Keratinocyte (primary cell): Measurements from ENCODE around the gene HGFAC. TPM values are rescaled to one million over a fixed set of nuclear protein-coding genes. Genes with fewer than 3 reads are reported as not detected.

Experiments used
- DNase-seq: peaks from one replicate; pipeline ENCODE4 v3.0.0-alpha.2; 2011; ENCODE audit warnings: low read depth, missing footprints, low spot score
- FAIRE-seq: peaks from 2 replicates; lab custom pipeline; 2011; peaks lifted over from hg19 to GRCh38; lab: Jason Lieb, UNC
- H2AFZ ChIP-seq: 2 replicates; pipeline ENCODE4 v1.6.0; 2012; ENCODE audit warnings: low read length, control low read depth, inconsistent platforms; ENCODE audit not compliant: control insufficient read depth
- H3K27ac ChIP-seq: 2 replicates; pipeline ENCODE4 v1.5.1; 2011; ENCODE audit warnings: low read length; ENCODE audit not compliant: control insufficient read depth, insufficient read depth
- H3K27me3 ChIP-seq: 3 replicates; pipeline ENCODE4 v1.6.0; 2011; ENCODE audit warnings: low read length; ENCODE audit not compliant: control insufficient read depth, insufficient read depth; ENCODE audit errors: extremely low read depth
- H3K36me3 ChIP-seq, 2 experiments: 2 replicates in 1 of 2; 3 replicates in 1 of 2; pipeline ENCODE4 v1.5.1; 2011; ENCODE audit warnings: low read length in 2 of 2, mild to moderate bottlenecking in 1 of 2; ENCODE audit not compliant: control insufficient read depth in 2 of 2, insufficient read depth in 2 of 2; ENCODE audit errors: extremely low read depth in 1 of 2
- H3K4me1 ChIP-seq: 3 replicates; pipeline ENCODE4 v1.5.1; 2011; ENCODE audit warnings: low read length; ENCODE audit not compliant: control insufficient read depth, insufficient read depth; ENCODE audit errors: extremely low read depth
- H3K4me2 ChIP-seq: 3 replicates; pipeline ENCODE4 v1.6.0; 2011; ENCODE audit warnings: low read depth, low read length; ENCODE audit not compliant: control insufficient read depth, insufficient read depth; ENCODE audit errors: extremely low read depth
- H3K4me3 ChIP-seq, 3 experiments: fragments of 200-600 bp in 1 of 3; sonication (generic) in 1 of 3; 2 replicates in 2 of 3; 3 replicates in 1 of 3; pipeline ENCODE4 v1.5.1; 2011 to 2016; ENCODE audit warnings: low read length in 3 of 3, mild to moderate bottlenecking in 3 of 3, control low read depth in 2 of 3, inconsistent platforms in 1 of 3, low read depth in 1 of 3, mixed read lengths in 1 of 3, mixed run types in 1 of 3, moderate library complexity in 1 of 3; ENCODE audit not compliant: control insufficient read depth in 2 of 3, insufficient read depth in 2 of 3; ENCODE audit errors: extremely low read depth in 1 of 3
- H3K79me2 ChIP-seq: 2 replicates; pipeline ENCODE4 v1.6.0; 2012; ENCODE audit warnings: low read length; ENCODE audit not compliant: control insufficient read depth, insufficient read depth
- H3K9ac ChIP-seq: 3 replicates; pipeline ENCODE4 v1.6.0; 2011; ENCODE audit warnings: low read length; ENCODE audit not compliant: control insufficient read depth, insufficient read depth; ENCODE audit errors: extremely low read depth
- H3K9me1 ChIP-seq: 3 replicates; pipeline ENCODE4 v1.6.0; 2011; ENCODE audit warnings: low read length; ENCODE audit not compliant: control insufficient read depth, insufficient read depth; ENCODE audit errors: extremely low read depth
- H3K9me3 ChIP-seq: 2 replicates; pipeline ENCODE4 v1.5.1; 2012; ENCODE audit warnings: low read depth, low read length; ENCODE audit not compliant: control insufficient read depth
- H4K20me1 ChIP-seq: 3 replicates; pipeline ENCODE4 v1.6.0; 2011; ENCODE audit warnings: low read length; ENCODE audit not compliant: control insufficient read depth, insufficient read depth; ENCODE audit errors: extremely low read depth
- CTCF ChIP-seq, 3 experiments: IDR thresholded peaks in 1 of 3; conservative IDR thresholded peaks in 1 of 3; optimal IDR thresholded peaks in 1 of 3; 2 replicates in 2 of 3; 3 replicates in 1 of 3; pipeline versions ENCODE3 to v1.5.1; 2011; ENCODE audit warnings: low read length in 3 of 3, mild to moderate bottlenecking in 3 of 3, moderate library complexity in 2 of 3, control low read depth in 1 of 3, inconsistent platforms in 1 of 3; ENCODE audit not compliant: insufficient read depth in 2 of 3; ENCODE audit errors: extremely low read depth in 1 of 3
- EZH2 ChIP-seq: IDR thresholded peaks from one replicate; pipeline ENCODE4 v1.6.1; 2012; ENCODE audit warnings: inconsistent platforms, mild to moderate bottlenecking, low read length, moderate library complexity
- dilution Hi-C: fragments of 300-500 bp; cut with MboI; formaldehyde crosslinking; loops from one replicate; pipeline ENCODE4 v1.7.0; 2020; ENCODE audit warnings: low sequenced_read_pairs; ENCODE audit not compliant: extremely low pct_ligation_motif_present
- polyA plus RNA-seq, 5 experiments: library from polyadenylated mRNA; depleted of rRNA in 3 of 5; stranded (reverse) in 3 of 5; stranded (forward) in 1 of 5; unstranded in 1 of 5; fragments of >200 nt; gene quantifications; 1 replicate in 1 of 5; 2 replicates in 3 of 5; 3 replicates in 1 of 5; pipeline versions ENCODE4 v1.2.1 to v1.2.3, GENCODE V29; 2011 to 2012; ENCODE audit warnings: missing spikeins in 2 of 5, low read depth in 1 of 5, low replicate concordance in 1 of 5

The HGFAC gene
- polyA plus RNA-seq, 1 donor (not counting 4 experiments of a cell fraction or from before 2014, with no cell fraction given): not detected

- H3K27me3 ChIP-seq: no peaks in the 10 kb centered on the region
- peaks cover 14 to 28% of the 10 kb centered on the region in 2 experiments for H3K36me3 ChIP-seq
- H3K9ac ChIP-seq: no peak overlapping the region
- H3K4me1 ChIP-seq: peaks cover 10% of the 10 kb centered on the region
- H2AFZ ChIP-seq: no peak overlapping the region
- FAIRE-seq (no peak), DNase-seq (no peak)
- peaks cover 54% of the 10 kb centered on the region for H3K79me2 ChIP-seq
- H3K27ac ChIP-seq: no peak overlapping the region
- TF ChIP-seq CTCF (optimal IDR thresholded peaks at IDR 0.05 in 1 of 3, IDR thresholded peaks at IDR 0.05 in 1 of 3, conservative IDR thresholded peaks at IDR 0.05 in 1 of 3; ENCODE audit: extremely low read depth in 1 of 3, insufficient read depth in 2 of 3, low read length in 3 of 3): no peak
- TF ChIP-seq EZH2: no peak
- H3K9me3 ChIP-seq: no peaks in the 10 kb centered on the region
- no peak overlapping the region for H3K4me2 ChIP-seq
- no peak overlapping the region for H3K4me3 ChIP-seq
- H4K20me1 ChIP-seq: peaks cover 12% of the 10 kb centered on the region
- H3K9me1 ChIP-seq: no peaks in the 10 kb centered on the region
- dilution Hi-C loops: no loop called here
Measured at GRCh38 chr4:3413217-3413671, 28.5 kb upstream of the HGFAC start.

- TF ChIP-seq EZH2 (no peak), CTCF (optimal IDR thresholded peaks at IDR 0.05 in 1 of 3, IDR thresholded peaks at IDR 0.05 in 1 of 3, conservative IDR thresholded peaks at IDR 0.05 in 1 of 3; ENCODE audit: extremely low read depth in 1 of 3, insufficient read depth in 2 of 3, low read length in 3 of 3) (no peak)
- dilution Hi-C loops: no loop called here
- H4K20me1 ChIP-seq: peaks cover 12% of the 10 kb centered on the region
- no peak for DNase-seq
- no peaks in the 10 kb centered on the region for H3K9me1 ChIP-seq
- no peaks in the 10 kb centered on the region for H3K9me3 ChIP-seq
- no peaks in the 10 kb centered on the region for H3K27me3 ChIP-seq
- H3K4me1 ChIP-seq: peaks cover 10% of the 10 kb centered on the region
- H3K4me2 ChIP-seq: no peak overlapping the region
- H3K4me3 ChIP-seq: no peak overlapping the region
- H3K79me2 ChIP-seq: peaks cover 48% of the 10 kb centered on the region
- H3K27ac ChIP-seq: no peak overlapping the region
- no peak overlapping the region for H2AFZ ChIP-seq
- H3K9ac ChIP-seq: no peak overlapping the region
- no peak for FAIRE-seq
- peaks cover 14 to 32% of the 10 kb centered on the region in 2 experiments for H3K36me3 ChIP-seq
Measured at GRCh38 chr4:3413675-3414420, 27.9 kb upstream of the HGFAC start.
